Gastrocnemius medialis (tissue), 4 donors: ENCODE data around the gene KANSL3.

ENCODE experiments used
- CTCF ChIP-seq, 5 experiments: fragments of 450-650 bp in 3 of 5; fragments of 200-600 bp in 2 of 5; sonication (generic) in 2 of 5; IDR thresholded peaks in 4 of 5; conservative IDR thresholded peaks in 1 of 5; 1 replicate in 4 of 5; 2 replicates in 1 of 5; pipeline ENCODE4 v1.5.1; 2016 to 2019; ENCODE audit warnings: antibody characterized with exemption in 5 of 5, mild to moderate bottlenecking in 3 of 5, moderate library complexity in 3 of 5
- POLR2A ChIP-seq, 2 donors: fragments of 450-650 bp; IDR thresholded peaks; one replicate each; pipeline ENCODE4 v1.6.1; 2017; ENCODE audit warnings: antibody characterized with exemption in 2 of 2, mild to moderate bottlenecking in 2 of 2, moderate library complexity in 2 of 2

GRCh38 chr2:96616128-96616527 is 22.0 kb downstream of the KANSL3 start:
- TF ChIP-seq POLR2A (IDR thresholded peaks at IDR 0.05), result no peak
- TF ChIP-seq CTCF (IDR thresholded peaks at IDR 0.05 in 4 of 5, conservative IDR thresholded peaks at IDR 0.05 in 1 of 5), result no peak
